BJ (cell line): ENCODE results near the gene NELL1. TPM values are rescaled to one million over a fixed set of nuclear protein-coding genes. Genes with fewer than 3 reads are reported as not detected.
A peak's percentile ranks its signal among the peaks of the same experiment; 100 is the strongest.

Source experiments
- CTCF ChIA-PET: fragments of 350-600 bp; formaldehyde crosslinking; extraction: SDS; loops from one replicate; lab custom pipeline; 2021; ENCODE audit warnings: antibody characterized with exemption, inconsistent platforms; lab: Yijun Ruan, JAX
- POLR2A ChIA-PET: fragments of 300-600 bp; sonication (Branson Sonifier 250); formaldehyde crosslinking; extraction: SDS; loops from one replicate; lab custom pipeline; 2021; ENCODE audit warnings: antibody characterized with exemption; lab: Charles Lee
- DNase-seq: peaks from one replicate; pipeline ENCODE4 v3.0.0-alpha.2; 2011; ENCODE audit warnings: low read depth
- H3K27me3 ChIP-seq: 2 replicates; pipeline ENCODE4 v1.6.0; 2011; ENCODE audit warnings: low read length; ENCODE audit not compliant: control insufficient read depth, insufficient read depth
- H3K36me3 ChIP-seq: 2 replicates; pipeline ENCODE4 v1.5.1; 2011; ENCODE audit warnings: low read length; ENCODE audit not compliant: control insufficient read depth, insufficient read depth
- H3K4me3 ChIP-seq: 2 replicates; pipeline ENCODE4 v1.5.1; 2011; ENCODE audit warnings: low read depth, mild to moderate bottlenecking, control low read depth, low read length
- polyA plus RNA-seq: library from polyadenylated mRNA; depleted of rRNA; stranded (reverse); fragments of >200 nt; gene quantifications from 2 replicates; pipeline ENCODE4 v1.2.3, GENCODE V29; 2011
- TF ChIP-seq, protein P1 (sequence below): IDR thresholded peaks from 2 replicates; pipeline ENCODE4 v1.5.1; 2011; ENCODE audit warnings: low read depth, mild to moderate bottlenecking, control low read depth, inconsistent platforms, low read length, moderate library complexity; ENCODE audit not compliant: insufficient read depth

The NELL1 gene
- polyA plus RNA-seq, 1 experiment = not detected

GRCh38 chr11:21564833-21565682, 895.7 kb downstream of the NELL1 start:
- CTCF ChIA-PET = no interaction called here
- Histone ChIP-seq H3K4me3 (no peak overlapping the region), H3K36me3 (no peaks in the 10 kb centered on the region), H3K27me3 (no peaks in the 10 kb centered on the region)
- TF ChIP-seq, protein P1, sequence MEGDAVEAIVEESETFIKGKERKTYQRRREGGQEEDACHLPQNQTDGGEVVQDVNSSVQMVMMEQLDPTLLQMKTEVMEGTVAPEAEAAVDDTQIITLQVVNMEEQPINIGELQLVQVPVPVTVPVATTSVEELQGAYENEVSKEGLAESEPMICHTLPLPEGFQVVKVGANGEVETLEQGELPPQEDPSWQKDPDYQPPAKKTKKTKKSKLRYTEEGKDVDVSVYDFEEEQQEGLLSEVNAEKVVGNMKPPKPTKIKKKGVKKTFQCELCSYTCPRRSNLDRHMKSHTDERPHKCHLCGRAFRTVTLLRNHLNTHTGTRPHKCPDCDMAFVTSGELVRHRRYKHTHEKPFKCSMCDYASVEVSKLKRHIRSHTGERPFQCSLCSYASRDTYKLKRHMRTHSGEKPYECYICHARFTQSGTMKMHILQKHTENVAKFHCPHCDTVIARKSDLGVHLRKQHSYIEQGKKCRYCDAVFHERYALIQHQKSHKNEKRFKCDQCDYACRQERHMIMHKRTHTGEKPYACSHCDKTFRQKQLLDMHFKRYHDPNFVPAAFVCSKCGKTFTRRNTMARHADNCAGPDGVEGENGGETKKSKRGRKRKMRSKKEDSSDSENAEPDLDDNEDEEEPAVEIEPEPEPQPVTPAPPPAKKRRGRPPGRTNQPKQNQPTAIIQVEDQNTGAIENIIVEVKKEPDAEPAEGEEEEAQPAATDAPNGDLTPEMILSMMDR = no peak
- DNase-seq = peak; percentile 76
- POLR2A ChIA-PET = no interaction called here

DNA sequence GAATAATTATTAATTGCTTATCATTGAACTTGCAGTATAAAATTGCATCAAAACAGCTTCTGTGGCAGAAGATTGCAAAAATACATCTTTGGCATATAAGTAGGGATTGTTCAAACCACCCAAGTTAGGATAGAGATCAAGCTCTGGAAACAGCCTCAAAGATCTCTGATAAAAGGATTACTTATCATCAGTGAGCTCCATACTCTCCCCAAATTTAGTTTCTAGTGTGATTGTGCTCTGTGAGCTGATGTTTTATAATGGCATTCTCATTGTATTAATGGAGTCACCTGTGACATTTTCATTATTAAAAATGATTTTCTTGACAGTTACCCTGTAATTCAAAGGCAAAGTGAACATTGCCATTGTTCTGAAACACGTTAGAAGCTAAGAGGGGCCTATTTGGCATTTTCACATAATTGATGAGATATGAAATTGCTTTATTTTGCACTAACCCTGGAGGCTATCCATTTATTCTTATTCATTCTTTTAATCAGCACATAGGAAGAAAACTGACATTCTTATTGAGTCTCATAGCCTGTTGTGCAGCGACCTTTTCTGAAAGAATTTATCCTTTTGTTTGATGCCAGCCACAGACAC, 897.2 kb downstream of the NELL1 start:
- no peak overlapping the region for H3K4me3 ChIP-seq
- H3K36me3 ChIP-seq = no peaks in the 10 kb centered on the region
- DNase-seq = no peak
- ChIA-PET POLR2A (no interaction called here), CTCF (no interaction called here)
- TF ChIP-seq, protein P1 = no peak
- H3K27me3 ChIP-seq = no peaks in the 10 kb centered on the region

- CTCF ChIA-PET = interaction anchor here (0.6 kb wide), 1 partner anchor 9 kb away, joined by 4 read pairs; no protein-coding TSS in a partner anchor
- Histone ChIP-seq H3K36me3 (no peaks in the 10 kb centered on the region), H3K4me3 (no peak overlapping the region), H3K27me3 (no peaks in the 10 kb centered on the region)
- POLR2A ChIA-PET = no interaction called here
- no peak for DNase-seq
- TF ChIP-seq, protein P1 = no peak
Measured at GRCh38 chr11:21567645-21568290, 898.4 kb downstream of the NELL1 start.

- CTCF ChIA-PET = no interaction called here
- Histone ChIP-seq H3K36me3 (no peaks in the 10 kb centered on the region), H3K27me3 (no peaks in the 10 kb centered on the region), H3K4me3 (no peak overlapping the region)
- no peak for DNase-seq
- POLR2A ChIA-PET = no interaction called here
- TF ChIP-seq, protein P1 = no peak
Measured at GRCh38 chr11:21572210-21572609, 902.8 kb downstream of the NELL1 start.

GRCh38 chr11:21582791-21583190, 913.4 kb downstream of the NELL1 start:
- POLR2A ChIA-PET = no interaction called here
- no peak for DNase-seq
- Histone ChIP-seq H3K4me3 (no peak overlapping the region), H3K27me3 (no peaks in the 10 kb centered on the region), H3K36me3 (no peaks in the 10 kb centered on the region)
- TF ChIP-seq, protein P1 = no peak
- CTCF ChIA-PET = no interaction called here
